Prostate gland (tissue), 2 donors: ENCODE measurements around the gene LDB3. TPM values are rescaled to one million over a fixed set of nuclear protein-coding genes. Genes with fewer than 3 reads are reported as not detected.

Experiments used
- DNase-seq: peaks from one replicate; pipeline ENCODE4 v3.0.0-alpha.2; 2019; ENCODE audit warnings: low spot score
- H3K27ac ChIP-seq, 2 donors: fragments of 200-600 bp; sonication (generic); 2 replicates each; pipeline ENCODE4 v1.5.1; 2017 to 2019
- H3K27me3 ChIP-seq: fragments of 200-600 bp; sonication (generic); replicated peaks from 2 replicates; pipeline ENCODE4 v1.5.1; 2019; ENCODE audit not compliant: insufficient read depth
- H3K36me3 ChIP-seq, 2 donors: fragments of 200-600 bp; sonication (generic); 1 replicate in 1 of 2; 2 replicates in 1 of 2; pipeline versions ENCODE4 v1.5.1 to v1.8.1; 2017 to 2019
- H3K4me1 ChIP-seq: fragments of 200-600 bp; sonication (generic); replicated peaks from 2 replicates; pipeline ENCODE4 v1.5.1; 2019
- H3K4me3 ChIP-seq, 2 donors: fragments of 200-600 bp; sonication (generic); 2 replicates each; pipeline ENCODE4 v1.5.1; 2017 to 2019
- H3K9me3 ChIP-seq: fragments of 200-600 bp; sonication (generic); 2 replicates; pipeline ENCODE4 v1.5.1; 2017
- CTCF ChIP-seq, 4 experiments: fragments of 200-600 bp in 2 of 4; fragments of 450-650 bp in 2 of 4; sonication (generic) in 2 of 4; IDR thresholded peaks; 1 replicate in 3 of 4; 2 replicates in 1 of 4; pipeline ENCODE4 v1.5.1; 2016 to 2019; ENCODE audit warnings: antibody characterized with exemption in 4 of 4, mild to moderate bottlenecking in 2 of 4, moderate library complexity in 2 of 4
- POLR2A ChIP-seq: fragments of 450-650 bp; IDR thresholded peaks from one replicate; pipeline ENCODE4 v1.6.1; 2016; ENCODE audit warnings: antibody characterized with exemption, mild to moderate bottlenecking
- POLR2AphosphoS5 ChIP-seq: sonication (generic); formaldehyde crosslinking; IDR thresholded peaks from one replicate; pipeline ENCODE4 v1.6.1; 2017; ENCODE audit warnings: antibody characterized with exemption
- WGBS: methylation state at CpG from one replicate; pipeline ENCODE4 v1.1.5; 2018; 5-methylcytosine and 5-hydroxymethylcytosine counted together
- intact Hi-C: fragments of 100-400 bp; cut with DNase I; formaldehyde crosslinking; loops from one replicate; pipeline ENCODE4 v1.14.2; 2022
- total RNA-seq, 2 donors: library from RNA; depleted of rRNA; stranded (reverse); fragments of >200 nt; gene quantifications; one replicate each; pipeline ENCODE4 v1.1.0, GENCODE V29; 2016

Gene LDB3
- total RNA-seq, 2 donors from 2014 or later, result 10.8 to 13.0 TPM

DNA sequence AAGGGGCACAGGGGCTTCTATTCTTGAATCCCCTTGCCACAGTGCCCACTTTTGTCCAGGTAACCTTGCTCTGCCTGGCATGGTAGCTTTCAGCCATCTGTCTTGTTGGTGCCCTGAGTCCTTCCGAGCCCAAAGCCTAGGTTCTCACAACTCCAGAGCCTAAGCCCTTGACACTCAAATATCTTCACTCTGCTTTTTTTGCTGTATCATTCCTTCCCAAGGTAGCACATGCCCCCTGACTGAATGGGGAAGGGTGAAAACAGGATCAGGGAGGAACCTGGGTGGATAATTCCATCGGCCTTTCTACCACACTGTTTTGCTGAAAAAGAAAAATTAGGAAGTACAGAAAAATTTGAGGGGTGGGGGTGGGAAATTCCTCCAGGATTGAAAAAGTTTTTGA, 37.6 kb downstream of the LDB3 start:
- no peak for DNase-seq
- no peak overlapping the region for H3K4me3 ChIP-seq
- WGBS, result 97% methylated on average over 2 of the region's 2 CpGs
- no peaks in the 10 kb centered on the region for H3K27me3 ChIP-seq
- no peaks in the 10 kb centered on the region for H3K4me1 ChIP-seq
- no peaks in the 10 kb centered on the region for H3K9me3 ChIP-seq
- intact Hi-C loops, result no loop called here
- no peak for TF ChIP-seq CTCF (IDR thresholded peaks at IDR 0.05)
- TF ChIP-seq POLR2AphosphoS5, result no peak
- TF ChIP-seq POLR2A, result no peak
- no peak overlapping the region for H3K27ac ChIP-seq
- H3K36me3 ChIP-seq, result no peaks in the 10 kb centered on the region

DNA sequence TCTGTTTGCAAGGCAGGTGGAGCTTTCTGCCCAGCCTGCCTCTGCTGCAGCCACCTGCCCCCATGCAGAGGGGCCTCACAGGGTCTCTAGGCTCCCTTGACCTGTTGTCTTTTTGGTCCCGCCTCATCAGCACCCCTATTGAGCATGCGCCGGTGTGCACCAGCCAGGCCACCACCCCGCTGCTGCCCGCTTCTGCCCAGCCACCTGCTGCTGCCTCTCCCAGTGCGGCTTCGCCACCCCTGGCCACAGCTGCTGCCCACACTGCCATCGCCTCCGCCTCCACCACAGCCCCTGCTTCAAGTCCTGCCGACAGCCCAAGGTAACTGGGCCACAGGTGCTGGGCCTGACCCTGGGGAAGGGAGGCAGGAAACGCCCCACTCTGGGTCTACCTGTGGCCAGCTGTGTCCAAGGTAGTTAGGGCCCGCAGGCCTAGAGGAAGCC, 38.1 kb downstream of the LDB3 start:
- H3K27me3 ChIP-seq, result no peaks in the 10 kb centered on the region
- H3K4me3 ChIP-seq, result no peak overlapping the region
- TF ChIP-seq CTCF (IDR thresholded peaks at IDR 0.05), result no peak
- no peak for TF ChIP-seq POLR2A
- no peak for TF ChIP-seq POLR2AphosphoS5
- no peaks in the 10 kb centered on the region for H3K9me3 ChIP-seq
- DNase-seq, result no peak
- H3K27ac ChIP-seq, result no peak overlapping the region
- H3K36me3 ChIP-seq, result no peaks in the 10 kb centered on the region
- intact Hi-C loops, result no loop called here
- H3K4me1 ChIP-seq, result no peaks in the 10 kb centered on the region
- 95% methylated on average over 12 of the region's 12 CpGs for WGBS

DNA sequence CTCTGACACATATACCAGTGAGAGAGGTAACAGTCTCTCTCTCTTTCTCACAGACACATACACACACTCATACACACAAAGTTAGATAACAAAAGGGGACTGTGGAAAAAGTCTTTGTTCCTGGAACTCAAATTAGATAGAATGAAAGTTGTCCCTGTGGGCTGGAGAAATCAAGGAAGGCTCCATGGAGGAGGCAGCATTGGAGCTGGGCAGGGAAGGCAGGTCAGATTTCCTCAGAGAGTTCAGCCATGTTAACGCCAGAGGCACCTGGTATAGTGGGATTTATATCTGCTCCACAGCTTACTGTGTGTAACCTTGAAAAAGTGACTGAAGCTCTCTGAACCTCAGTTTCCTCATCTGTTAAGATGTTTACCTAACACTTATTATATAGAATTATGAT, 38.7 kb downstream of the LDB3 start:
- no peak overlapping the region for H3K27ac ChIP-seq
- no peaks in the 10 kb centered on the region for H3K27me3 ChIP-seq
- no peaks in the 10 kb centered on the region for H3K36me3 ChIP-seq
- DNase-seq, result no peak
- H3K9me3 ChIP-seq, result no peaks in the 10 kb centered on the region
- H3K4me3 ChIP-seq, result no peak overlapping the region
- TF ChIP-seq POLR2A, result no peak
- TF ChIP-seq POLR2AphosphoS5, result no peak
- TF ChIP-seq CTCF (IDR thresholded peaks at IDR 0.05), result no peak
- intact Hi-C loops, result no loop called here
- WGBS, result 90% methylated on average over 1 of the region's 1 CpG
- H3K4me1 ChIP-seq, result no peaks in the 10 kb centered on the region

GRCh38 chr10:86707505-86707904, 39.2 kb downstream of the LDB3 start:
- no peaks in the 10 kb centered on the region for H3K27me3 ChIP-seq
- DNase-seq, result no peak
- TF ChIP-seq POLR2A (no peak), POLR2AphosphoS5 (no peak), CTCF (IDR thresholded peaks at IDR 0.05) (no peak)
- H3K9me3 ChIP-seq, result no peaks in the 10 kb centered on the region
- 49% methylated on average over 3 of the region's 4 CpGs for WGBS
- no peak overlapping the region for H3K27ac ChIP-seq
- intact Hi-C loops, result no loop called here
- H3K4me3 ChIP-seq, result no peak overlapping the region
- H3K4me1 ChIP-seq, result no peaks in the 10 kb centered on the region
- H3K36me3 ChIP-seq, result no peaks in the 10 kb centered on the region

DNA sequence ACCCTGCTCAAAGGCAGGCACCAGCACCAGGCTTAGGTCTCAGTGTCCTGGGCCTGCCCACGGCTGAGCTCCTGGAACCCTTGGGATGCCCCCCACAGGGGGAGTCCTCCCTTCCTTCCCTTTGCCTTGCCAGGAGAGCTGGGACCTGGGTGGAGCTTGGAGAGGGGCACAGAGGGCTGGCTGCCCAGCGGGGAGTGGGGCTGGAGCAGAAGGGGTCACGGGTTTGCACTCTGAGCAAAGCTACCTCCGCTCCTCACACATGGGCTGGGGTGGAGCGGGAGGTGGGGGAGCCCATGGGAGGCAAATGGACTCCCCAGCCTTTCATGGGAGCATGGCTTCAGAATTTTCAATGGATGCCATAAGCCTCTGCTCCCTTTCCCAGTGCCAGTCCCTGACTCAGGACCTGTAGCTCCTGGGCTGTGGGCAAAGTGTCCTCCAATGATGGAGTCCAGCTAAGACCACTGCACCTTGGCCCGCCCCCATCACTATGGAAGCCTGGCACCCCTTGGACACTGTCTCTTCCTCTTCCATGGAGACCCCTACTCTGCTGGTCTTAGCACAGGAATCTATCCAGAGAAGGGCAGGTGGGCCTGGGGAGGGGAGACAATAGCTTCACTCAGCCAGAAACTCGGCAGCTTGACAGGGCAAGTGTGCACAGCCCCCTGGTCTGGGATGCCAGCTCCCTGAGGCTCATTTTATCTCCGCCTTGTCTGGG, 39.9 kb downstream of the LDB3 start:
- H3K27ac ChIP-seq, result no peak overlapping the region
- no peaks in the 10 kb centered on the region for H3K4me1 ChIP-seq
- intact Hi-C loops, result no loop called here
- no peak overlapping the region for H3K4me3 ChIP-seq
- DNase-seq, result no peak
- H3K27me3 ChIP-seq, result no peaks in the 10 kb centered on the region
- 85% methylated on average over 8 of the region's 8 CpGs for WGBS
- TF ChIP-seq CTCF (IDR thresholded peaks at IDR 0.05) (no peak), POLR2A (no peak), POLR2AphosphoS5 (no peak)
- H3K36me3 ChIP-seq, result no peaks in the 10 kb centered on the region
- H3K9me3 ChIP-seq, result no peaks in the 10 kb centered on the region
